Epithelial cell of proximal tubule (primary cell): ENCODE results near the gene PRR19. TPM values are rescaled to one million over a fixed set of nuclear protein-coding genes. Genes with fewer than 3 reads are reported as not detected.
A peak's percentile ranks its signal among the peaks of the same experiment; 100 is the strongest.

Experiments used
- DNase-seq: peaks from one replicate; pipeline ENCODE4 v3.0.0-alpha.2; 2011; ENCODE audit warnings: low read depth
- H3K4me3 ChIP-seq: 2 replicates; pipeline ENCODE4 v1.5.1; 2011; ENCODE audit warnings: low read depth, mild to moderate bottlenecking, low read length
- total RNA-seq: library from RNA; depleted of rRNA; stranded (reverse); fragments of >200 nt; gene quantifications from 2 replicates; pipeline ENCODE4 v1.2.3, GENCODE V29; 2015
- TF ChIP-seq, protein P1 (sequence below): conservative IDR thresholded peaks from 2 replicates; pipeline ENCODE4 v1.5.1; 2012; ENCODE audit warnings: low read depth, mild to moderate bottlenecking, low read length

Gene PRR19
- total RNA-seq, 1 donor from 2014 or later = 0.23 TPM

- DNase-seq = no peak
- TF ChIP-seq, protein P1, sequence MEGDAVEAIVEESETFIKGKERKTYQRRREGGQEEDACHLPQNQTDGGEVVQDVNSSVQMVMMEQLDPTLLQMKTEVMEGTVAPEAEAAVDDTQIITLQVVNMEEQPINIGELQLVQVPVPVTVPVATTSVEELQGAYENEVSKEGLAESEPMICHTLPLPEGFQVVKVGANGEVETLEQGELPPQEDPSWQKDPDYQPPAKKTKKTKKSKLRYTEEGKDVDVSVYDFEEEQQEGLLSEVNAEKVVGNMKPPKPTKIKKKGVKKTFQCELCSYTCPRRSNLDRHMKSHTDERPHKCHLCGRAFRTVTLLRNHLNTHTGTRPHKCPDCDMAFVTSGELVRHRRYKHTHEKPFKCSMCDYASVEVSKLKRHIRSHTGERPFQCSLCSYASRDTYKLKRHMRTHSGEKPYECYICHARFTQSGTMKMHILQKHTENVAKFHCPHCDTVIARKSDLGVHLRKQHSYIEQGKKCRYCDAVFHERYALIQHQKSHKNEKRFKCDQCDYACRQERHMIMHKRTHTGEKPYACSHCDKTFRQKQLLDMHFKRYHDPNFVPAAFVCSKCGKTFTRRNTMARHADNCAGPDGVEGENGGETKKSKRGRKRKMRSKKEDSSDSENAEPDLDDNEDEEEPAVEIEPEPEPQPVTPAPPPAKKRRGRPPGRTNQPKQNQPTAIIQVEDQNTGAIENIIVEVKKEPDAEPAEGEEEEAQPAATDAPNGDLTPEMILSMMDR = no peak
- peak overlapping the region; percentile 71 for H3K4me3 ChIP-seq
Observed at GRCh38 chr19:42281827-42282762, 19.8 kb upstream of the PRR19 start.

- DNase-seq = no peak
- peak overlapping the region; percentile 53 for H3K4me3 ChIP-seq
- TF ChIP-seq, protein P1 = no peak
Observed at GRCh38 chr19:42282819-42283187, 19.1 kb upstream of the PRR19 start.

DNA sequence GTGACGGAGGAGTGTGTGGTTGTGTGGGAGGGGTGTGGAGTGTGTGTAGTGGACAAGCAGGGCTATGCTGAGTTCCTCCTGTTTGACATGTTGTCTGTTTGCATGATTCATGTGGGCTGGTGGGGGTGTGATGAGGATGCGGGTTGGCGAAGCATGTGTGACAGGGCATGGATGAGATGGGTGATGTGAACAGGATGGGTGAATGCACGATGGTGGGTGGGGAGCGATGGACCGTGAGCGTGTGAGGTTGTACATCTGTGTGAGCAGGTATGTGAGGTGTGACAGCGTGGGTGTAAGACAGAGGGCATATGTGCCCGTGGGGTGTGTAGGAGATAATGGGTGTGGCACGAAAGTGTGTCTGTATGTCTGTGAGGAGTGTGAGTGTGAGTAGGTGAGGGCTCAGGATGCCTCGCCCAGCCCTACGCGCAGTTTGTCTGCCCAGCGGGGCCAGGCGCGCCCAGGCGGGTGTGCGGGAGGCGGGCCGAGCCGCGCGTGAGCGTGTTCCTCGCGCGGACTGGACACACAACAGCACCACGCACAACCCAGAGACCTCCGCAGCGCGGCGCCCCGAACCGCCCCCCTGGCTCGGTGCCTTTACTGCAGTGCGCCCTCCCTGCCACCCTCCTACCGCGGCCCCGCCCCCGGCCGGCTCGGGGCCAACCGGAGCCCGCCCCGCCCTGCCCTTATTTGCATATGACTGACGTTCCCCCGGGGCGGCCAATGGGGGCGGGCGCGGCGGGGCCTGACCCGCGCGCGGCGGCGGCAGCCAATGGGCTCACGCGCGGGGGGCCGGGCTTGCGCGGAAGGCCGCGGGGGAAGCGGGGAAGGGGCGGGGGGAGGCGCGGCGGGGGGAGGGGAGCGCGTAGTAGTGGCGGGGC lies 18.5 kb upstream of the PRR19 start:
- peak overlapping the region; percentile 53 for H3K4me3 ChIP-seq
- TF ChIP-seq, protein P1 = no peak
- no peak for DNase-seq

DNA sequence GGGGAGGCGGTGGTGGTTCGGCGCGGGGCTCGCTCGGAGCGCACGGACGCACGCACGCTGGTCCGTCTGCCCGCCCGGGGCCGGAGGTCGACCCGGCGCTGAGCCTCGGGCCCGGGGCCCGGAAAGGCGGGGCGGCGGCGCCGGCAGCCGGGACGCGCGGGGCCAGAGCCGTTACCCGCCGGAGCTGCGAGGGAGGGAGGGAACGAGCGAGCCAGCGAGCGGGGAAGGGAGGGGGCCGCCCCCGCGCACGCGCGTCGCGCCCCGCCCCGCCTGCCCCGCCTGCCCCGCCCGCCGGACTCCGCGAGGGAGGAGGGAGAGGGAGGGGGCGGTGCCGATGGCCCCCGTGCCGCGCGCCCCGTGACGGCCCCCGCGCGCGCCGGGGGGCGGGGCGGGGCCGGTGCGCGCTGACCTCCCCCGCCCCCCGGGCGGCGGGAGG lies 17.8 kb upstream of the PRR19 start:
- no peak for DNase-seq
- TF ChIP-seq, protein P1 = no peak
- peak overlapping the region; percentile 26 for H3K4me3 ChIP-seq

DNA sequence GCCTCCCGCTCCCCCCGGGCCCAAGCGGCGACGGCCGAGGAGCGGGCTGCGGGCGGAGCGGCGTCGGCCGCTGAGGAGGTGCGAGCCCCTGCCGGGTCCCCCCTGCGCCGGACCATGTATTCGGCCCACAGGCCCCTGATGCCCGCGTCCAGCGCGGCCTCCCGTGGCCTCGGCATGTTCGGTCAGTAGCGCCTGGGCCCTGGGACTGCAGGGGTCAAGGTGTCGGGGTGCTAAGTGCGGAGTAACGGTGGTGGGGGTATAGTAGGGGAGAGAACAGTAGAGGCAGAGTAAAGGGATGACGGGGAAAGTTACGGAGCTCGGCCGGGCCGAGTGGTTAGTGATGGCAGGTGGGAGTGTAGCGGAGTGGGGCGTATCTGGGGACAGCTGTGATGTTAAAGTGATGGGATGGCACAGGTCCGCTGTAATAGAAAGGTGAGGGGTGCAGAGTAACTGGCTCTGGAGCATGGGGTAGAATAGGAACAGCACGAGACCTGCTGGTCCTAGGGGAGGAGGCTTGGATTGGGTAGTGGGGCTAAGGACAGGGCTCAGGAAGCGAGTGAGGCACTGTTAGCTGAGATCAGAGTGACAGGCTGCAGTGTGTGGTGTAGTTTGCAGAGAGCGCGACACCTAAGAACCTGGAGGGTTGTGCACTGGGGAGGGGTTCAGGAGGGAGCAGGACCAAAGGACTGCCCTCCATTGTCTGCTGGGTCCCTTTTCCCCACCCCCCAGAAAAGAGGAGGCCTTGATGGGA lies 17.2 kb upstream of the PRR19 start:
- peak overlapping the region; percentile 76 for H3K4me3 ChIP-seq
- no peak for DNase-seq
- TF ChIP-seq, protein P1 = no peak

GRCh38 chr19:42285541-42285941 lies 16.4 kb upstream of the PRR19 start:
- peak overlapping the region; percentile 76 for H3K4me3 ChIP-seq

More at GRCh38 chr19:42285541-42285941, 16.4 kb upstream of the PRR19 start:
- DNase-seq = no peak
- TF ChIP-seq, protein P1 = no peak
